Measurements from ENCODE around the gene FAH.

Gene FAH

DNA sequence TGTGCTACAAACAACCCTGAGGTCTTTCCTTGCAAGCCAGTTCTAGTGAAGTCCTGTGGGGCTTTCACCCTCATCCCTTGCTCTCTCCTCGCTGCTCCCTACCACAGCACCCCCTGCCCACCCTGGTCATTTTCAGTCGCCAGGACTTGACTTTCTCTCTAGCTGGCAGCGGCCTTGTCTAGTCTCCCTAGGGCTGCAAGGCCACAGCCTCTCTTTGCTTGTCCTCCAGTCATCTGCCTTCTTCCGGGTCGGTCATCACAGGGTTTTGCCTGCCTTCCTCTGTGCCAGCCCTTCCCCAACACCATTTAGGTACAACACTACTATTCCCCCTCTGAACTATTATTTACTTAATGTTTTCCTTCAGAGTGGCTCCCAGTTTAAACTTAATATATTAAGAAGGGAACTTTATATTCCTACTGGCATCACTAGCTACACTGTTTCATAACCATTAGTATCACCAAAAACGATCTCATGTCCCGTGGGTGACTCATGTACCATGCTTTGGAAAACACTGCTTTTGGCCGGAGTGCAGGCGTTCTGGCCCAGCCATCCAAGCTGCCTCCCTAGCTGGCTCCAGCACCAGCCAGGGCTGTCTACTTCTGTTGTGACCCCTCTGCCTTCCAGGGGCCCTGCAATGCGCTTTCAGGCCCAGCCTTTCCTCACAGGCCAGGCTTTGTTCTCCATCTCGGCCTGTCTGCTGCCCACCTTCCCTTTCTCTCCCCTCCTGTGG lies 21.4 kb downstream of the FAH start:
- no peak for DNase-seq

DNA sequence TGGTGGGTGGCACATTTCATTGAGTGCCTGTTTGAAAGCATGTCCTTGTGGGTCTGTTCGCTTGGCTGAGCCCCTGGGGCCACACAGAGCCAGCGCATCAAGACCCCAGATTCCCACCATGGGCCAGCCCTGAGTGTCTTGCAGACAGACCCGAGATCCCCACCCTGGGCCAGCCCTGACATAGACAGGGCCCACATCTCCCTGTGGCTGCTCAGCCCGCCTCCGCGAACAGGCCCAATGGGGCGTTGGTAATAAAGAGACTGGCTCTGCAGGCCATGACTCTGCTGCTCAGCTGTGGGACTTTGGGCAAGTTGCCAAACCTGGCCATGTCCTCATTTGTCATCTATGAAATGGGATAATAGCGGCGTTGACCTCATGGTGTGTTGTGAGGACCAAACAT lies 22.6 kb downstream of the FAH start:
- DNase-seq = no peak

DNA sequence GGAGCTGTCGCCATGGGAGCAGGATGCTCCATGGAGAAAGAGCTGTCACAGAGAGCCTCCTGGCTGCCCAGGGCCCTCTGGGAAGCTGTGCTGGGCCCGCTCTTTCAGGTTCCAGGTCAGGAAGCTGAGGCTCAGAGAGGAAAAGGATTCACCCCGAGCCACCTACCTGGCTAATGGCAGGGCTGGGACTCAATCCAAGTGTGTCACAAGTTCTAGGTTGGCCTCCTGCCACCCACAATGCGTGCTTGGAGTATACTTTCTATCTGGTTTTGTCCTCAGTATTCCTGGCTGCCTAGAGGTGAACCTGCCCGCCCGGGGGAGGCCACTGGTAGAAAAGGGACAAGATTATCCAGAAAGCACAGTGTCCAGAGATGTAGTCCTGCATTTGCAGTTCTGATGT lies 23.6 kb downstream of the FAH start:
- DNase-seq = no peak

DNA sequence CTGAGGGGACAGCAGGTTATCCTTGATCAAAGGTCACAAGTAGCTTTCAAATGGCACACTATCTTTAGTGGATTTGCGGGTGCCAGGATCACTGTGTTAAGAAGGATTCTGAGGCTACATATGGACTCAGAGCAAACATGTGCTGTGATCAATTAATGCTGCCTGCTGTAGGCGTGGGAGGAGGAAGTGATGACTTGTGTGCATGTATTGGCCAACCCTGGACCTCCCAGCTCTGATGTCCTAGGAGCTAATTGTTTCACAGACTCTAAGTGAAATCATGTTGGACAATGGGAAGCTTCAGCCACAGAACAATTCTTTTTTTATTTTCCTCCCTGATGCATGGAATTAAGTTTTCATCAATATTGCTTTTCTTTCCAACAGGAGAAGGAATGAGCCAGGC lies 24.4 kb downstream of the FAH start:
- no peak for DNase-seq

DNA sequence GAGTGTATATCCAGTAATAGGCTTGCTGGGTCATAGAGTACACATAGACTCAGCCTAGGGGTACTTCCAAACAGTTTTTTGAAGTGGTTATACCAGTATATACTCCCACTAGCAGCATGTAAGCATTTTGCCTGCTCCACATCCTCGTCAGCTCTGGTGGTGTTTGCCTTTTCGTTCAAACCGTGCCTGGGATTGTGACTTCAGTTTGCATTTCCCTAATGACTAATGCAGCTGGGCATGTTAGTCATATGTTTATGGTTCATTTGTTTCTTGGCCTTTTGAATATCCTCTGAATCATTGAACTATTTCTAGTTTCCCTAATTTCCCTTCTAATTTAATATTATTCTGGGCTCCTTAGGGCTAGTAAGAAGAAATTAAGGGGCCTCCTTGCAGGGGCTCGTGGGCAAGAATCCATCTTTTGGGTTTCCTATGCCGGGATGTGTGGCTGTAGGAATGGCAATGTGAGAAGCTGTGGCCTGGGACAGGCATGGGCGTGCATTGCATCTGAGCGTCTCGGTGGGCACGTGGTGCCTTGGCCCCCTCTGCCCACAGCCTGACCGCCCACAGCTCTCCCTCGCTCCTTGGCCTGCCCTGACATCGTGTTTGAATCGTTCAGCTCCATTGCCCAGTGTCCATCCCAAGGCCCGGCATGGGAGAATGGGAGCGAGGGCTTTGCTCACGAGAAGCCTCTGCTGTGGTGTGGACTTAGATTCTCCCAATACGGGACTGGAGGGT lies 26.4 kb downstream of the FAH start:
- no peak for DNase-seq

DNA sequence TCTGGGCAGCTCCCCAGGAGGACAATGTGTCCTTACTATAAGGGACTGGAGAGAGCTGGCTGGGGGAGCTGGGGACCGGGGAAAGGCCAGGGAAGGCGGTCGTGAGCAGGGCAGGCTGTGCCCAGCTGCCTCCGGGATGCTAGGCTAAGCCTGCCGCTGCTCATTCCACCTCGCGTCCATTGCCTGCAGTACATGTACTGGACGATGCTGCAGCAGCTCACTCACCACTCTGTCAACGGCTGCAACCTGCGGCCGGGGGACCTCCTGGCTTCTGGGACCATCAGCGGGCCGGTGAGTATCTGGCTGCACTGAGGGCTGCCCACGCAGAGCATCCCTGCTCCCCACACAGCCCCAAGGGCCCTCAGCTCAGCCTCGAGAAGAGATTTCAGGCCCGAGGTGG lies 27.1 kb downstream of the FAH start:
- DNase-seq = no peak

DNA sequence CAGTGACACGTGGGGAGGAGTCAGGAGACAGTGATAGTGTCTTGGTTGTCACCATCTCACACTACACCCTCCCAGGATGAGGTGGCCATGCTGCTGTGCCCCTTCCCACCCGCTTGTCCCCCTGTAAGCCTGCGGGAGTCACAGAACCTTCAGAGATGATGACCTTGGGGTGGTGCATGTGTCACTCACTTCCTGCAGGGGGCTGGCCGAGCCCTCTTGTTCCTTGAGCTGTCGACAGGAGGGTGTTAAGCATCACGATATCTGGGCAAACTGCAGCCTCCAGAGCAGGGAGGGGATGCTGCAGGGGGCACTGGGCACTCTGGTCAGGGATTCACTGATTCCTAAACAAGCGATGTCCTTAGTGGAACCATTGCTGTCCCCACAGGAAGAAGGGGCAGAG lies 27.7 kb downstream of the FAH start:
- DNase-seq = no peak

DNA sequence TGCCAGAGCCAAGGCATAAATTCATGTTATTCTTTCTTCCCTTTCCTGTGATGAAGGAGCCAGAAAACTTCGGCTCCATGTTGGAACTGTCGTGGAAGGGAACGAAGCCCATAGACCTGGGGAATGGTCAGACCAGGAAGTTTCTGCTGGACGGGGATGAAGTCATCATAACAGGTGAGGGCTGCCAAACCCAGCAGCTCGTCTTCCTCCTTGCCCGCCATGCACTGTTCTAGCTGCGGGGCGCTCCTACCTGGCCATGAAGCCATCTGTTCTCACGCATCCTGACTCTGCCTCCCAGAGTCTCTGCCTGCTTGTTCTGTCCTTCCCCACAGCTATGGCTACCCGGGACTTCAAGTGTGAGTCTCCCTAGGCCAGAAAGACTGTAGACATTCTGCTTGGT lies 28.2 kb downstream of the FAH start:
- no peak for DNase-seq

DNA sequence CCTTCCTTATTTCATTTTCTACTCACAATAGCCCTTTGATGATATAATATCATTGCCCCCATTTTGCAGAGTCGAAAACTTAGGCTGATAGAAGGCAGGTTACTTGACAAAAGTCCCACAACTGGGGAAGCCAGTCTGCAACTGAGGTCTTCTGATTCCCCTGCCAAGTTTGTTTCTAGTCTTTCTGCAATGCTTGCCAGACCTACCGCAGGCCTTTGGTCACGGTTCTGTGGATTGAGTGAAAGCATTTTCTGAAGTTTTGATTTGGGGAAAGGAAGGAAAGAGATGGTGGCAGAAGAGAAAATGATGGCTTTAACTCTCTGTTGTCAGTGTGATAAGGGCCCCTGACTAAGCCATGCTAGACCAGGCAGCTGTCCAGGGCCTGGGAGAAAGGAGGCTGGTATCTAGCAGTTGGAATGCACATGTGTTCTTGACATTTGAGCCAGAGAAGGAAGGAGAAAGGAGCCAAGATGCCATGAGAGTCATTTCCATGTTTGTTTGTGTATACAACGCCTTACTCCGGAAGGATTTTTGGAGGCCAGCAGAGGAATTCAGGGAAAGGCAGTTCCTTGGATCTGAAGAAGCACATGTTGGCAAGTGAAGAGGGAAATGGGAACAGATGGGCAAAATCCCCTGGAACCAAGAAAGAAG lies 29.9 kb downstream of the FAH start:
- DNase-seq = no peak

DNA sequence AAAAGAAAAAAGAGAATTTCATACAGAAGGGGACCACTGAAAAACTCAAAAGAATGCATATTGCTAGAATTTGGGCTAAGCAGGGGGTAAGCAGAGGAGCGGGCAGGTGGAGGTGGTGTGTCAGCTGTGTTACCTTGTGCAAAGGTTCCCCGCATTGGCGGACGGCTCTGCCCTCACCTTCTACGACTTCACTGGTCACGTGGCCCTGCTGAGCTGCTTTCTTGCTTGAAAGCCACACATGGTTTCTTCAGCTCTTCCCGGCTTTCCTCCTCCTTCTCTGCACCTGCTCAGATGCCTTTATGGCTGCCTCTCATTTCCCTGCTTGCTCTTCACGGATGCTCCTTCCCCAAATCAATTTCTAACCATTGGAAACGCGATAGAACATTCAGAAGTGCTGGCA lies 30.5 kb downstream of the FAH start:
- DNase-seq = no peak

DNA sequence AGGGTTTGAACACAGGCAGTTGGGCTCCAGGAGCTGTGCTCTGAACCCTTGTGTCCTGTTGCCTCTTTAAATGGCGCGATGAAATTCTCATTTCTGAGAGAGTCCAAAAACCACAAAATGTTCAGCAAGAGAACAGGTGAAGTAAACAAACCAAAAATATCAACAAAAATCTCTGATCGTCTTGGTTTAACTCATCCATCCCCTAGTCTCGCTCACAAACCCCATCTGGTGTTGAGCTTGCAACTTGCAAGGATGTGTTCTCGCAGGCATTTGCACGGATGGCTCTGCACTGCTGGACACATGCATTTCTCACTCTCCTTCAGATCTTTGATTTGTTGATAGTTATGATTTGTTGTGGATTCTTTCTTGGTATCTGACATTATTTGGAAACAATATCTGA lies 31.1 kb downstream of the FAH start:
- DNase-seq = peak; percentile 20

DNA sequence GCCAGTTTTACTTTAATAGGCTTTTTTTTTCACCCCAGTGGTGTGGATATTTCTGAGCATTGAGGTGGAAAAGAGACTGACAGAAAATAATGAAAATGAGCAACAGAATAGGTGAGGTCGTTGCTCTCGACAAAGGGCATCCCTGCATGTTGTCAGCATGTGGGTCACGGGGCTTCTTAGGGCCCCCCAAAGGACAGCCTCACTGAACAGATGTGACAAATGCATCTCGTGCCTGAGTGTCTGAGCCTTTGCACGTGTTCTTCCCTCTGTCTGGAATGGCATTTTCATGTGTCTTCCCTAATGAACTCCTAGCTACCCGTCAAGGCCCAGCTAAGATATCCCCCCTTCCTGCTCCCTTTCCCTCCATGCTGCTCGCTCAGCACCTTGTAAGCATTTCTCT lies 31.8 kb downstream of the FAH start:
- DNase-seq = no peak

DNA sequence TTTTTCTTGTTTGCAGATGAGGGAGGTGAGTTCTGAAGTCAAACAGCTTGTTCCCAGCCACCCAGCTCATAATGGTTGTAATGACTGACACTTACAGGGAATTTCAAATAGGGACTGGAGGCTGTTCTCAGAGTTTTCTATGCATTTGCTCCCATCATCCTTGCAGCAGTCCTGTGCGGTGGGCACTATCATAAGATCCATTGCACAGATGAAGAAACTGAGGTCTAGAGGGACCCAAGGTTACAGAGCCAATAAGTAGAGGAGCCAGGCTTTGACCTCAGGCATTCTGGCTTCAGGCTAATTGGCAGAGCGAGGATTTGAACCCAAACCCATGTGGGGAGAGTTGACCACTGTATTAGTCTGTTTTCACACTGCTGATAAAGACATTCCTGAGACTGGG lies 32.4 kb downstream of the FAH start:
- no peak for DNase-seq

DNA sequence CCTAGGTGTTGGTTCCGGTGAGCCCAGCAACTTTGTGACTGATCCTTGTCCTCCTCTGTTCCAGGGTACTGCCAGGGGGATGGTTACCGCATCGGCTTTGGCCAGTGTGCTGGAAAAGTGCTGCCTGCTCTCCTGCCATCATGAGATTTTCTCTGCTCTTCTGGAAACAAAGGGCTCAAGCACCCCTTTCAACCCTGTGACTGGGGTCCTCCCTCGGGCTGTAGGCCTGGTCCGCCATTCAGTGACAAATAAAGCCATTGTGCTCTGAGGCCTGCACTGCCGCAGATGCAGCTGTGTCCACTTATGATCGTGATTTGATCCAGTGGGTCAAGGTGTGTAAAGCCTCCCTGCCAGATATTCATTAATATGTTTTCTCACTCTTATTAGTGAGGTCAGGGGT lies 33.3 kb downstream of the FAH start:
- DNase-seq = no peak

DNA sequence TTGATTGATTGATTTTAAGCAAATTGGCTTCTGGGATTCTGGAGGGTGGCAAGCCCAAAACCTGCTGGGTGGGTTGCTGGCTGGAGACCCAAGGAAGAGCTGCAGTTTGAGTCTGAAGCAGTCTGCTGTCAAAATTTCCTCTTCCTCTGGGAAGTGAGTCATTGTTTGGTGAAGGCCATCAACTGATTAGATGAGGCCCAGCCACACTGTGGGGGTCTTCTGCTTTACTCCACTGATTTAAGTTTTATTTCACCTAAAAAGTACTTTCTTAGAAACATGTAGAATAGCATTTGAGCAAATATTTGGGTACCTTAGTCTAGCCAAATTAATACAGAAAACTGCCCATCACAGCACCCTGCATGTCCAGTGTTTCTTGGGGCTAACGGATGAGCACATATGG lies 33.8 kb downstream of the FAH start:
- no peak for DNase-seq

DNA sequence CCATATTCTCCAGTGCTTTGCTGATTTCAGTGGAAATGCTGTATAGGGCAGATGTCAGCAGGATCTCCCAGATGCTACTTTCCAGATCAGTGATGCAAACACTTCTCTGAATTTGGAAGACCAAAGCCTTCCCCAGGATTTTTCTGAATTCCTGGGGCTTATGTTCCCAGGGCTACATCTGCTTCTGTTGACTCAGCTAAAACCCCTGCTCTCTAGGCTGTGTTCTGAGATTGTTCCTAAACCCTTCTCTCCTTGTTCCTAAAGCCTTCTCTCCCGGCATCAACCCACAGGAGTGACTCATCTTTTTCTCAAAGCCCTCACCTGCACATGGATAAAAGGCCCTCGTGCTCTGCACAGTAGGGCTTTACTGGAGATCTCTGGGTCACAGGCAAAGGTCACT lies 35.5 kb downstream of the FAH start:
- no peak for DNase-seq

DNA sequence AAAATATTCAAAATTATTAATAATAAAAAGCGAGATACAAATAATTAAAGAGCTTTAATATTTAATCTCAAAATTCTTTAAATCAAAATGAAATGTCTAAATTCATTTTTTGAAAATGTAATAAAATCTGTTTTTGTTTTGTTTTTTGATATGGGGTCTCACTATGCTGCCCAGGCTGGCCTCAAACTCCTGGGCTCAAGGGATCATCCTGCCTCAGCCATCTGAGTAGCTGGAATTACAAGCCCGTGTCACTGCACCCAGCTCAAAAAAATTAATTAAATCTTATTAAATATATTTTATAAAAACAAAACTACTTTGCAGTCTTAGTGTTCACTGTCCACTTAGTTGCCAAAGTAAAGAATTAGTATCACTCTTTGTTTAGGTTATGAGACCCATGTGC lies 38.4 kb downstream of the FAH start:
- no peak for DNase-seq

DNA sequence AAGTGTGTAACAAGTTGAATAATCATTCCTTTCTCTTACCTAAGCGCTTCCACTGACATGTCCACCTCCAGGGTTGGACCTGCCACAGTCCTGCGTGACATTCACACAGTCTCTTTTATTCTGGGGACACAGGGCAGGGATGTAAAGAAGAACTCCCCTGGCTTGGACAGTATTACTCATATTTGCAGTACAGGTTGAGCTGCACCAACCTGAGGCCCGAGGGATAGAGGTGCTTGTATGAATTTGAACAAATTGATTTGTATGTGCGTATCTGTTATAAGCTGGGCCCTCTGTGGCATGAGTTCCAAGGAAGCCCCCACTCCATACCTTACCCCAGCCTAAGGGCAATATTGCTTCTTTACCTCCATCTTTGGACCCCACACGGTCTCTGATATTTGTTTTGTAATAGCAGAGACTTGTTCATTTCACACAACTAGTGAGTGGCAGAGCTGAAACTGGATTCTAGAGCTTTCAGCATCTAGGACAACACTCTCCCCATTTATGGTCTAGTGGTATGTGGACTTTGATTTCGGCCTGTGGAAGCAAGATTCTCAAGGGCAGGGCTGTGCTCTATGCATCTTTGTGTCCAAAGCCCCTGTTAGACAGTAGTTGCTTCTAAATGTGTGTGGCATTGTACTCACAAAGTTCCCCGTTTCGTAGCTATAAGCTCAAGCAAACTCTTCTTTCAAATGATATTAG lies 39.2 kb downstream of the FAH start:
- DNase-seq = no peak

DNA sequence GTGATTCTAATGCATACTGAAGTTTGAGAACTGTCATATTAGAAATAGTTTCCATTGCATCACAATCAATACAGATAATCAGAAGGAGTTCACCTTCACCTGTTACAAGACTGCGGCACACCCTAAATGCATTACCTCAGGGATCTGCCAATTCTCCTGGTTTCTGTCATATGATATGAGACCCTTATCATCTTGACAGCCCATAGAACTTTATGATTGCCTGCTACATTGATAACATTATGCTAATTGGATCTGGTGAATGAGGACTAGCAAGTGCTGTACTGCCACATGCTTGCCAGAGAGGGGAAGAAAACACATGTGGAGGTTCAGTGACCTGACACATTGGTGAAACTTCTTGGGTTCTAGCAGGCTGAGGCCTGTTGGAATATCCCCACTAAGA lies 41.4 kb downstream of the FAH start:
- DNase-seq = no peak

DNA sequence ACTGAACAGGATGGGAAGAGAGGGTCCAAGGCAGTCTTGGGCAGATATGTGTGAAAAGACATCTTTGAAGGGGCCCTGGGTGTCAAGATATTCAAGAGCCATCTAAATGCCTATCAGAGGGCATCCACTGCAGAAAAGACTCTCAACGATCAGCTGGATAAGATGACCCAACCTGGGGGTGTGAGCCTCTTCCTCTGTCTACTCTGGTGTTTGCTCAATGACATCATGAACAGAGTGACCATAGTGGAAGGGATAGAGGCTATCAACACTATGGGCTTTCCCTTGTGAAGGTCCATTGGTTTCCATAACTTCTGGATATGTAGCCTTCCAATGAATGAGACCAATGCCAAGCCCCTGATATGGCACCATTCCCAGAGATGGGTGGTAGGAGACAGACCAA lies 42.1 kb downstream of the FAH start:
- no peak for DNase-seq

DNA sequence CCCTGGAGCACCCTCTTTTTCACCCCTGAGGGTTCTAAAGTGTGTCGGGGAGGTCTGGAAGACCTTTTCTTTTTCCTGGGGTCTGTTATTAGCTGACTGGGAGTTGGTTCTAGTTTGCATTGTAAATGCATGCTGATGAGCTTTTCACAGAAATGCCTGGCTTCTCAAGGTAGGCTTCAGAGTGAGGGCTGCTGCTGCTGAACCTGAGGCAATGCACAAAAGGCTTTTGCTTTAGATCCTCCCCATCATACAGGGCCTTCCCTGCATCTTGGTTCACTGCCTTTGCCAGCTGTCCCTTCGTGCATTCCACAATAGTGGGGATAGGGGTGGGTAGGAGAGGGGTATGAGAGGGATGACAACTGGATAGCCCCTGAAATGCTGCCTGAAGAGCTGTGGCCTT lies 46.6 kb downstream of the FAH start:
- no peak for DNase-seq

DNA sequence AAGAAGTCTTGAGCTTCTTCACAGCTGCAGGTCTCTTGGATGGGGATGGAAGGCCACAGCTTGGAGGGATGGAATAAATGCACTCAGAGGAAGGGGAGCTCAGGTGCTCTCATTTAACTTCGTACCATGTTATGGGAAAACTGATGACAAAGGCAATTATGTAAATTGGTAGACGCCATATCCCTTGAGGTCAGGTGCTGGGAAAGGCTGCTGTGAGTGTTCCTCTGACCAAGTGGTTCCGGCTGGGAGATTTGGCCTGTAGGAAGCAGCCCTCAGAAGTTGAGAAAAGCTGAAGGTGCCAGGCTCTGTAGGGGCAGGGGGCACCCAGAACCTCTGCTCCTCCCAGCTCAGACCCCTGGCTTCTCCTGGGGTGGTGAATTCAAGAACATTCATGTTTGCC lies 47.1 kb downstream of the FAH start:
- no peak for DNase-seq

DNA sequence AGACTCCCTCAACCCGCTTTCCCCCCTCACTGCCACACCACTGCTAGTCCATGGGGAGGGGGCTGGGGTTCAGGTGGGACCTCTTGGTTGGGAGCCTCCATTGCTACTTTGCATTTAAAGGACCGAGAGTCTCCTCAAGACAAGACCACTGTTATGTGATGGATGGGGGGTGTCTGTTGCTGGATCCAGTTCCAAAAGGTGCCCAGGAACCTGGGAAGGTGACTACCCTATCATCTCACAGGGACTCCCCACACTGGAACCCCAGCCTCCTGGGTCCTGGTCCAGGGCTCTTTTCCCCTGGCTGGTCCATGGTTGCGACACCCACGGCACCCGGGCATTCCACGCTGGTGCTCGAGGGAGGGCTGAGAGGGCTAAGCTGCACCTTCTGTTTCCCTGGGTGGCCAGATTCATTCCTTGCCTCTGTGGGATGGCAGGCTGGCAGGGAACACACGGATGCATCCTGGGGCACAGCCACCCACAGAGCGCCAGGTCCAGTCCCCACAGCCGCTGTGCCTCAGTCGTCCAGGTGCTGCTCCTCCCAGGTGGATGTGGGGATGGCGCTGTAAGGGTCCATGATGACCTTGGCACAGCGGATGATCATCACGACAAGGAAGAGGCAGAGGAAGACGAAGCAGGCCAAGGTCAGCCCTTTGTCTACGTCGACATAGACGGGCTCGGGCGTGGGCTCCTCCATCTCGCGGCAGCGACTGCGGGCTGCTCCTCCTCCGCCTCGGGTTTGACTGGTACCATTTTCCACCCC lies 48.6 kb downstream of the FAH start:
- DNase-seq = no peak
